ENCODE measurements around the gene PTEN. TPM values are rescaled to one million over a fixed set of nuclear protein-coding genes. Genes with fewer than 3 reads are reported as not detected.

PTEN gene
- total and polyA plus RNA-seq, 4 donors, result 11.5 to 76.6 (median 37.5) TPM

DNA sequence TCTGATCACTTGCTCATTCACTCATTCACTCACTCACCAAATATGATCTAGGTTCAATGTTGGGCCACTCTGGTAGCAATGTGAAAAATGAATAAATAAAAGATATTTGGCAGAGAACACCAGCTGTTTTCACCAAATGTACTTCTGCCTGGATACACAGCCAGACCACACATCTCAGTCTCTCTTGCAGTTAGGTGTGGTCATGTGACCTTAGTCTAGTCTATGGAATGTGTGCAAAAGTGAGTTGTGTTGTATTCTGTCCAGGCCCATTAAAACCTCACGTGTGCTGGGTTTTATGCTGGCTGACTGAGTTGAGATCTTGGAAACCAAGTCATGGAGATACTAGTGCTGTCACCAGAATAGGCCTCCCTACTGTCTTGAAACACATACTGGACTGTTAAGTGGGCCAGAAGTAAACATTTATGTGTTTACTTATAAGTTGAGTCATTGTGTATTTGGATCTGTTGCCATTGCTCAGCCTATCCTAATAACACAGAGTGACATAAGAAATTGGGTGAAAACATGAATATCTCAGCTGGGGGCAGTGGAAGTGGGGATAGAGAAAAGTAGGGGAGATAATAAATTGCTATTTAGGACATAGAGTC lies 145.5 kb downstream of the PTEN start:
- DNase-seq (ENCODE audit: low spot score), result no peak
- Histone ChIP-seq H3K9me3 (ENCODE audit: control insufficient read depth in 4 of 4, low read length in 3 of 4) (no peaks in the 10 kb centered on the region), H3K27me3 (ENCODE audit: control insufficient read depth in 4 of 4, insufficient read depth in 4 of 4, low read length in 3 of 4) (no peaks in the 10 kb centered on the region), H3K4me1 (ENCODE audit: control insufficient read depth in 4 of 4, insufficient read depth in 4 of 4, low read length in 3 of 4) (no peaks in the 10 kb centered on the region), H3K36me3 (ENCODE audit: control insufficient read depth in 4 of 4, insufficient read depth in 3 of 4, low read depth in 1 of 4, low read length in 3 of 4) (no peaks in the 10 kb centered on the region), H3K4me3 (ENCODE audit: low read depth in 1 of 3, low read length in 3 of 3) (no peak overlapping the region), H3K27ac (ENCODE audit: low read depth in 1 of 2, low read length in 2 of 2) (no peak overlapping the region), H3K9ac (ENCODE audit: low read depth in 1 of 2, low read length in 2 of 2) (no peak overlapping the region)
- 99% methylated on average over 1 of the region's 1 CpG for WGBS
- TF ChIP-seq, protein P1, sequence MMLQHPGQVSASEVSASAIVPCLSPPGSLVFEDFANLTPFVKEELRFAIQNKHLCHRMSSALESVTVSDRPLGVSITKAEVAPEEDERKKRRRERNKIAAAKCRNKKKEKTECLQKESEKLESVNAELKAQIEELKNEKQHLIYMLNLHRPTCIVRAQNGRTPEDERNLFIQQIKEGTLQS (IDR thresholded peaks at IDR 0.05), result no peak
- TF ChIP-seq HNF4A (conservative IDR thresholded peaks at IDR 0.05) (no peak), FOXA1 (IDR thresholded peaks at IDR 0.05) (no peak)

GRCh38 chr10:88012641-88013040 lies 149.2 kb downstream of the PTEN start:
- Histone ChIP-seq H3K4me3 (ENCODE audit: low read depth in 1 of 3, low read length in 3 of 3) (no peak overlapping the region), H3K36me3 (ENCODE audit: control insufficient read depth in 4 of 4, insufficient read depth in 3 of 4, low read depth in 1 of 4, low read length in 3 of 4) (no peaks in the 10 kb centered on the region), H3K27me3 (ENCODE audit: control insufficient read depth in 4 of 4, insufficient read depth in 4 of 4, low read length in 3 of 4) (no peaks in the 10 kb centered on the region), H3K27ac (ENCODE audit: low read depth in 1 of 2, low read length in 2 of 2) (no peak overlapping the region), H3K4me1 (ENCODE audit: control insufficient read depth in 4 of 4, insufficient read depth in 4 of 4, low read length in 3 of 4) (no peaks in the 10 kb centered on the region), H3K9ac (ENCODE audit: low read depth in 1 of 2, low read length in 2 of 2) (no peak overlapping the region), H3K9me3 (ENCODE audit: control insufficient read depth in 4 of 4, low read length in 3 of 4) (no peaks in the 10 kb centered on the region)
- TF ChIP-seq, protein P2, sequence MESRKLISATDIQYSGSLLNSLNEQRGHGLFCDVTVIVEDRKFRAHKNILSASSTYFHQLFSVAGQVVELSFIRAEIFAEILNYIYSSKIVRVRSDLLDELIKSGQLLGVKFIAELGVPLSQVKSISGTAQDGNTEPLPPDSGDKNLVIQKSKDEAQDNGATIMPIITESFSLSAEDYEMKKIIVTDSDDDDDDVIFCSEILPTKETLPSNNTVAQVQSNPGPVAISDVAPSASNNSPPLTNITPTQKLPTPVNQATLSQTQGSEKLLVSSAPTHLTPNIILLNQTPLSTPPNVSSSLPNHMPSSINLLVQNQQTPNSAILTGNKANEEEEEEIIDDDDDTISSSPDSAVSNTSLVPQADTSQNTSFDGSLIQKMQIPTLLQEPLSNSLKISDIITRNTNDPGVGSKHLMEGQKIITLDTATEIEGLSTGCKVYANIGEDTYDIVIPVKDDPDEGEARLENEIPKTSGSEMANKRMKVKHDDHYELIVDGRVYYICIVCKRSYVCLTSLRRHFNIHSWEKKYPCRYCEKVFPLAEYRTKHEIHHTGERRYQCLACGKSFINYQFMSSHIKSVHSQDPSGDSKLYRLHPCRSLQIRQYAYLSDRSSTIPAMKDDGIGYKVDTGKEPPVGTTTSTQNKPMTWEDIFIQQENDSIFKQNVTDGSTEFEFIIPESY (IDR thresholded peaks at IDR 0.05), result no peak
- TF ChIP-seq CTCF (IDR thresholded peaks at IDR 0.05; ENCODE audit: low read depth, low read length, missing input control), result no peak
- TF ChIP-seq TAF1 (conservative IDR thresholded peaks at IDR 0.05), result no peak
- TF ChIP-seq MAX (IDR thresholded peaks at IDR 0.05), result no peak
- TF ChIP-seq, protein P1 (IDR thresholded peaks at IDR 0.05), result no peak
- TF ChIP-seq RAD21 (IDR thresholded peaks at IDR 0.05), result no peak
- DNase-seq (ENCODE audit: low spot score), result no peak
- 88% methylated on average over 4 of the region's 4 CpGs for WGBS

- Histone ChIP-seq H3K36me3 (ENCODE audit: control insufficient read depth in 4 of 4, insufficient read depth in 3 of 4, low read depth in 1 of 4, low read length in 3 of 4) (no peaks in the 10 kb centered on the region), H3K4me1 (ENCODE audit: control insufficient read depth in 4 of 4, insufficient read depth in 4 of 4, low read length in 3 of 4) (no peaks in the 10 kb centered on the region), H3K27ac (ENCODE audit: low read depth in 1 of 2, low read length in 2 of 2) (no peak overlapping the region), H3K4me3 (ENCODE audit: low read depth in 1 of 3, low read length in 3 of 3) (no peak overlapping the region), H3K9me3 (ENCODE audit: control insufficient read depth in 4 of 4, low read length in 3 of 4) (no peaks in the 10 kb centered on the region), H3K9ac (ENCODE audit: low read depth in 1 of 2, low read length in 2 of 2) (no peak overlapping the region), H3K27me3 (ENCODE audit: control insufficient read depth in 4 of 4, insufficient read depth in 4 of 4, low read length in 3 of 4) (no peaks in the 10 kb centered on the region)
- WGBS, result 89% methylated on average over 1 of the region's 1 CpG
- DNase-seq (ENCODE audit: low spot score), result no peak
- TF ChIP-seq, protein P1 (IDR thresholded peaks at IDR 0.05), result no peak
- TF ChIP-seq RXRA (IDR thresholded peaks at IDR 0.05), result no peak
- no peak for TF ChIP-seq YY1 (IDR thresholded peaks at IDR 0.05)
These were observed 154.4 kb downstream of the PTEN start for GRCh38 chr10:88017781-88018180.
